ENCODE measurements around the gene FYN.
A peak's percentile ranks its signal among the peaks of the same experiment; 100 is the strongest.

Gene FYN

GRCh38 chr6:111806561-111807497 lies 66.4 kb downstream of the FYN start:
- peak; percentile 83 for DNase-seq (ENCODE audit: low spot score)

- no peak for DNase-seq (ENCODE audit: low spot score)
Observed at GRCh38 chr6:111806165-111806547, 67.1 kb downstream of the FYN start.

- no peak for DNase-seq (ENCODE audit: low spot score)
Observed at GRCh38 chr6:111805511-111806164, 67.6 kb downstream of the FYN start.

GRCh38 chr6:111804627-111805235 lies 68.5 kb downstream of the FYN start:
- no peak for DNase-seq (ENCODE audit: low spot score)

GRCh38 chr6:111803804-111804203 lies 69.4 kb downstream of the FYN start:
- DNase-seq (ENCODE audit: low spot score): no peak

GRCh38 chr6:111803371-111803770 lies 69.9 kb downstream of the FYN start:
- no peak for DNase-seq (ENCODE audit: low spot score)

GRCh38 chr6:111802720-111803330 lies 70.4 kb downstream of the FYN start:
- no peak for DNase-seq (ENCODE audit: low spot score)

GRCh38 chr6:111802015-111802414 lies 71.2 kb downstream of the FYN start:
- DNase-seq (ENCODE audit: low spot score): no peak

- DNase-seq (ENCODE audit: low spot score): no peak
Observed at GRCh38 chr6:111800821-111801220, 72.4 kb downstream of the FYN start.

- DNase-seq (ENCODE audit: low spot score): no peak
Observed at GRCh38 chr6:111800259-111800765, 72.9 kb downstream of the FYN start.

- DNase-seq (ENCODE audit: low spot score): no peak
Observed at GRCh38 chr6:111799576-111800258, 73.5 kb downstream of the FYN start.

- DNase-seq (ENCODE audit: low spot score): no peak
Observed at GRCh38 chr6:111798281-111798725, 74.9 kb downstream of the FYN start.

- DNase-seq (ENCODE audit: low spot score): no peak
Observed at GRCh38 chr6:111796310-111796918, 76.8 kb downstream of the FYN start.

GRCh38 chr6:111795558-111795957 lies 77.7 kb downstream of the FYN start:
- no peak for DNase-seq (ENCODE audit: low spot score)

- DNase-seq (ENCODE audit: low spot score): no peak
Observed at GRCh38 chr6:111794727-111795452, 78.4 kb downstream of the FYN start.

GRCh38 chr6:111794300-111794699 lies 79.0 kb downstream of the FYN start:
- no peak for DNase-seq (ENCODE audit: low spot score)

GRCh38 chr6:111793711-111794111 lies 79.5 kb downstream of the FYN start:
- DNase-seq (ENCODE audit: low spot score): no peak

GRCh38 chr6:111792914-111793700 lies 80.1 kb downstream of the FYN start:
- DNase-seq (ENCODE audit: low spot score): no peak

- no peak for DNase-seq (ENCODE audit: low spot score)
Observed at GRCh38 chr6:111792241-111792640, 81.0 kb downstream of the FYN start.

GRCh38 chr6:111791415-111791814 lies 81.8 kb downstream of the FYN start:
- DNase-seq (ENCODE audit: low spot score): no peak

Data from pons (tissue), 1 donor.